OCI-LY1 (cell line): ENCODE results near the gene TPBGL.

Source experiments
- H2AFZ ChIP-seq: fragments of 200-600 bp; sonication (generic), shearing (Covaris generic); 2 replicates; pipeline ENCODE4 v1.6.0; 2014; ENCODE audit warnings: antibody characterized with exemption, mild to moderate bottlenecking, low read length
- H3F3A ChIP-seq: fragments of 200-600 bp; sonication (generic), shearing (Covaris generic); 2 replicates; pipeline ENCODE4 v1.6.0; 2014; ENCODE audit warnings: mild to moderate bottlenecking, antibody characterized with exemption, low read length, moderate library complexity; ENCODE audit not compliant: insufficient read depth
- H3K27ac ChIP-seq: fragments of 200-600 bp; sonication (generic); 2 replicates; pipeline ENCODE4 v1.5.1; 2014; ENCODE audit warnings: low read length, mixed run types, mild to moderate bottlenecking, low read depth; ENCODE audit not compliant: poor library complexity, severe bottlenecking
- H3K27me3 ChIP-seq: fragments of 200-600 bp; sonication (generic); 2 replicates; pipeline ENCODE4 v1.6.0; 2014; ENCODE audit warnings: antibody characterized with exemption, mild to moderate bottlenecking, low read length, moderate library complexity; ENCODE audit not compliant: insufficient read depth
- H3K36me3 ChIP-seq: fragments of 200-600 bp; sonication (generic); 2 replicates; pipeline ENCODE4 v1.6.1; 2014; ENCODE audit warnings: mild to moderate bottlenecking, antibody characterized with exemption, low read length, moderate library complexity, mixed read lengths; ENCODE audit not compliant: insufficient read depth
- H3K4me1 ChIP-seq: fragments of 200-600 bp; sonication (generic); 2 replicates; pipeline ENCODE4 v1.5.1; 2014; ENCODE audit warnings: mild to moderate bottlenecking, low read length, moderate library complexity; ENCODE audit not compliant: insufficient read depth, severe bottlenecking
- H3K4me2 ChIP-seq: fragments of 200-600 bp; sonication (generic), shearing (Covaris generic); 2 replicates; pipeline ENCODE4 v1.6.1; 2014; ENCODE audit warnings: low read length
- H3K4me3 ChIP-seq: fragments of 200-600 bp; sonication (generic); 2 replicates; pipeline ENCODE4 v1.5.1; 2014; ENCODE audit warnings: low read length, low read depth, mild to moderate bottlenecking, mixed read lengths; ENCODE audit not compliant: poor library complexity, severe bottlenecking
- H3K79me2 ChIP-seq: fragments of 200-600 bp; shearing (Covaris generic); 2 replicates; pipeline ENCODE4 v1.6.1; 2016; ENCODE audit warnings: mixed run types, low read length, mixed read lengths; ENCODE audit not compliant: insufficient read depth
- H3K9ac ChIP-seq: fragments of 200-600 bp; sonication (generic), shearing (Covaris generic); 2 replicates; pipeline ENCODE4 v1.6.1; 2014; ENCODE audit warnings: mild to moderate bottlenecking, low read length, mixed read lengths
- H3K9me2 ChIP-seq: fragments of 200-600 bp; sonication (generic), shearing (Covaris generic); 2 replicates; pipeline ENCODE4 v1.6.1; 2014; ENCODE audit warnings: low read depth, mild to moderate bottlenecking, low read length, mixed read lengths
- H3K9me3 ChIP-seq: fragments of 200-600 bp; shearing (Covaris generic); 2 replicates; pipeline ENCODE4 v1.6.1; 2014; ENCODE audit warnings: low read length, mixed read lengths
- H4K20me1 ChIP-seq: fragments of 200-600 bp; sonication (generic), shearing (Covaris generic); 2 replicates; pipeline ENCODE4 v1.6.0; 2016; ENCODE audit warnings: mild to moderate bottlenecking, low read length; ENCODE audit not compliant: insufficient read depth
- CTCF ChIP-seq: fragments of 200-600 bp; sonication (generic), shearing (Covaris generic); IDR thresholded peaks from 2 replicates; pipeline ENCODE4 v1.5.1; 2017; ENCODE audit warnings: mild to moderate bottlenecking, antibody characterized with exemption, low read length, moderate library complexity, mixed read lengths
- EZH2 ChIP-seq: fragments of 200-600 bp; sonication (generic), shearing (Covaris generic); IDR thresholded peaks from 2 replicates; pipeline ENCODE4 v1.8.0; 2017; ENCODE audit warnings: borderline replicate concordance, mixed run types, mild to moderate bottlenecking, antibody characterized with exemption, low read length, moderate library complexity, mixed read lengths

Gene TPBGL

DNA sequence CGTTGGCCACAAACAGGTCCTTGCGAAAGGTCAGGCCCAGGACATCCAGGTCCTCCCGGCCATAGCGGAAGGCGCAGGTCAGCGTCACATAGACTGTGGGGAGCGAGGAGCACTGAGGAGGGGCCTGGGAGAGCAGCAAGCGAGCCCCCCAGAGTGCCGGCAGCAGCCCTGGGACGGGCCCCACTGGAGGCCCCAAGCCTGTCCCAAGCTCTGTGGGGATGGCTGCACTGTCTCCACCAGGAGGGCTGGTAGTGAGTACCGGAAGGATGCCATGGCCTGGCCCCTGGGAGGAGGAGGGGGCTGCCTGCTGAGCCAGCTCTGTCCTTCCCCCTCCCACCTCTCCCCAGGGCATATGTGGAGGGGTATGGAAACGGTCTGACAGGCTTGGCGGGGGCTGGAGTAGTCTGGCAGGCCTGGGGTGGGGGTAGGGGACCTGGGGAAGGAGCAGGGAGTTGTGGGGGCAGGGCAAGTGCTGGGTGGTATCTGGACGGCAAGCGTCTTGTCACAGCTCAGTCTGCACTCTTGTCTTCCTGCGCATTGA lies 42.9 kb downstream of the TPBGL start:
- H3K27ac ChIP-seq, result no peak overlapping the region
- no peak overlapping the region for H3K9ac ChIP-seq
- H4K20me1 ChIP-seq, result no peaks in the 10 kb centered on the region
- no peaks in the 10 kb centered on the region for H3K4me1 ChIP-seq
- H3K27me3 ChIP-seq, result no peaks in the 10 kb centered on the region
- no peak for TF ChIP-seq CTCF
- TF ChIP-seq EZH2, result no peak
- H2AFZ ChIP-seq, result no peak overlapping the region
- no peak overlapping the region for H3K4me2 ChIP-seq
- no peaks in the 10 kb centered on the region for H3K79me2 ChIP-seq
- no peaks in the 10 kb centered on the region for H3K9me2 ChIP-seq
- no peaks in the 10 kb centered on the region for H3K36me3 ChIP-seq
- no peaks in the 10 kb centered on the region for H3F3A ChIP-seq
- H3K4me3 ChIP-seq, result no peak overlapping the region
- H3K9me3 ChIP-seq, result no peaks in the 10 kb centered on the region

DNA sequence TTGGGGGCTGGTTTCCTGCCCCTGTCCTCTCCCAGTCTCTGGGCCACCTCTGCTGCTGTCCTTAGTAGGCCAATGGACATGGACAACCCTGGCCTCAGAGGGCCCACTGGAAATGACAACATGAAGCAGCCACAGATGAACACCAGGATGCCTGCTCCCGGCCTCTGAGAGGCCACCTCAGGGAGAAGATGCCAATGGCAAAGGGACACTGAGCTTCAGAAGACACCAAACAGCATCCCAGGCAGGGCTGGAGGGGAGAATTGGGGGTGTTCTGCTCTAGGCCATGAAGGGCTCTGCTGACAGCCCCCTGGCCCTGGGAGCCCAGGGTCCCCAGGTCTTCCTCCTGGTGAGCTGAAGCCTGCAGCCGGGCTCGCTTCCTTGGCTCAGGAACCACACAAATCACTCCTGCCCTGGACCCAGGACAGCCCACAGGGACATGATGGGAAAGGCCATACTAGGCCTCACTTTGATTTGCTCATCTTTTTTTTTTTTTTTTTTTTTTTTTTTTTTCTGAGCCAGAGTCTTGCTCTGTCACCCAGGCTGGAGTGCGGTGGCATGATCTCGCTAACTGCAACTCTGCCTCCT lies 45.3 kb downstream of the TPBGL start:
- Histone ChIP-seq H3K4me2 (no peak overlapping the region), H3K4me1 (no peaks in the 10 kb centered on the region), H3F3A (no peaks in the 10 kb centered on the region), H3K79me2 (no peaks in the 10 kb centered on the region), H3K9me2 (no peaks in the 10 kb centered on the region), H3K9ac (no peak overlapping the region), H3K4me3 (no peak overlapping the region), H2AFZ (no peak overlapping the region), H3K9me3 (no peaks in the 10 kb centered on the region), H3K36me3 (no peaks in the 10 kb centered on the region), H3K27ac (no peak overlapping the region), H3K27me3 (no peaks in the 10 kb centered on the region; the same call in 1 of the 2 replicates), H4K20me1 (no peaks in the 10 kb centered on the region)
- no peak for TF ChIP-seq CTCF
- no peak for TF ChIP-seq EZH2

GRCh38 chr11:75286826-75287465 lies 46.4 kb downstream of the TPBGL start:
- no peak overlapping the region for H3K27ac ChIP-seq
- no peaks in the 10 kb centered on the region for H3K9me2 ChIP-seq
- H3K9me3 ChIP-seq, result no peaks in the 10 kb centered on the region
- no peaks in the 10 kb centered on the region for H3K4me1 ChIP-seq
- no peak overlapping the region for H3K9ac ChIP-seq
- H3K27me3 ChIP-seq, result no peaks in the 10 kb centered on the region; the same call in 1 of the 2 replicates
- H3K4me2 ChIP-seq, result no peak overlapping the region
- no peaks in the 10 kb centered on the region for H3F3A ChIP-seq
- H3K4me3 ChIP-seq, result no peak overlapping the region
- no peak overlapping the region for H2AFZ ChIP-seq
- no peaks in the 10 kb centered on the region for H4K20me1 ChIP-seq
- H3K36me3 ChIP-seq, result no peaks in the 10 kb centered on the region
- TF ChIP-seq EZH2, result no peak
- no peak for TF ChIP-seq CTCF
- H3K79me2 ChIP-seq, result no peaks in the 10 kb centered on the region
